HG02642 (cell line): ENCODE results near the gene SERPINA12.
"Not testable (repeated sequence)": the region's sequence is repeated elsewhere in the genome, so short reads cannot be mapped to it uniquely, and the experiment has no call there.

ENCODE experiments used
- ATAC-seq: cut with Tn5 transposase; IDR thresholded peaks from one replicate; pipeline ENCODE4 v1.9.1; 2021; ENCODE audit warnings: mild to moderate bottlenecking; ENCODE audit not compliant: unreplicated experiment, poor library complexity

SERPINA12 gene

GRCh38 chr14:94538070-94538740 is 28.9 kb upstream of the SERPINA12 start:
- no peak for ATAC-seq

GRCh38 chr14:94536836-94537235 is 27.6 kb upstream of the SERPINA12 start:
- no peak for ATAC-seq

- ATAC-seq, result no peak
These were observed 26.2 kb upstream of the SERPINA12 start for GRCh38 chr14:94535506-94535905.

- no peak for ATAC-seq
These were observed 23.2 kb upstream of the SERPINA12 start for GRCh38 chr14:94532447-94532846.

GRCh38 chr14:94531187-94531586 is 21.9 kb upstream of the SERPINA12 start:
- no peak for ATAC-seq

GRCh38 chr14:94524093-94524492 is 14.8 kb upstream of the SERPINA12 start:
- no peak for ATAC-seq

GRCh38 chr14:94523265-94523664 is 14.0 kb upstream of the SERPINA12 start:
- ATAC-seq, result no peak

GRCh38 chr14:94522115-94522724 is 13.0 kb upstream of the SERPINA12 start:
- ATAC-seq, result no peak

GRCh38 chr14:94521375-94522114 is 12.3 kb upstream of the SERPINA12 start:
- ATAC-seq, result no peak

GRCh38 chr14:94517641-94518257 is 8.5 kb upstream of the SERPINA12 start:
- ATAC-seq, result no peak

- no peak for ATAC-seq
These were observed 8.0 kb upstream of the SERPINA12 start for GRCh38 chr14:94517248-94517640.

GRCh38 chr14:94515856-94516255 is 6.6 kb upstream of the SERPINA12 start:
- ATAC-seq, result no peak

- ATAC-seq, result no peak
These were observed 6.2 kb upstream of the SERPINA12 start for GRCh38 chr14:94515426-94515825.

- ATAC-seq, result no peak
These were observed 5.1 kb upstream of the SERPINA12 start for GRCh38 chr14:94514351-94514750.

- not testable (repeated sequence) for ATAC-seq
These were observed 1.2 kb upstream of the SERPINA12 start for GRCh38 chr14:94510481-94510880.

- no peak for ATAC-seq
These were observed 3.6 kb downstream of the SERPINA12 start for GRCh38 chr14:94505641-94506040.

- ATAC-seq, result no peak
These were observed 4.1 kb downstream of the SERPINA12 start for GRCh38 chr14:94505206-94505605.

- no peak for ATAC-seq
These were observed 7.4 kb downstream of the SERPINA12 start for GRCh38 chr14:94501588-94502516.

- ATAC-seq, result no peak
These were observed 9.0 kb downstream of the SERPINA12 start for GRCh38 chr14:94500264-94500663.

GRCh38 chr14:94499673-94500072 is 9.6 kb downstream of the SERPINA12 start:
- no peak for ATAC-seq
